Gastroesophageal sphincter (tissue), 3 donors: Measurements from ENCODE around the gene APOL6.

Experiments
- POLR2AphosphoS5 ChIP-seq: sonication (generic); formaldehyde crosslinking; IDR thresholded peaks from one replicate; pipeline ENCODE4 v1.6.1; 2017; ENCODE audit warnings: antibody characterized with exemption
- TF ChIP-seq, protein P1 (sequence below), 4 experiments: fragments of 200-600 bp in 2 of 4; fragments of 450-650 bp in 2 of 4; sonication (generic) in 1 of 4; IDR thresholded peaks; one replicate each; pipeline ENCODE4 v1.5.1; 2017 to 2019; ENCODE audit warnings: antibody characterized with exemption in 4 of 4, mild to moderate bottlenecking in 2 of 4, moderate library complexity in 2 of 4

DNA sequence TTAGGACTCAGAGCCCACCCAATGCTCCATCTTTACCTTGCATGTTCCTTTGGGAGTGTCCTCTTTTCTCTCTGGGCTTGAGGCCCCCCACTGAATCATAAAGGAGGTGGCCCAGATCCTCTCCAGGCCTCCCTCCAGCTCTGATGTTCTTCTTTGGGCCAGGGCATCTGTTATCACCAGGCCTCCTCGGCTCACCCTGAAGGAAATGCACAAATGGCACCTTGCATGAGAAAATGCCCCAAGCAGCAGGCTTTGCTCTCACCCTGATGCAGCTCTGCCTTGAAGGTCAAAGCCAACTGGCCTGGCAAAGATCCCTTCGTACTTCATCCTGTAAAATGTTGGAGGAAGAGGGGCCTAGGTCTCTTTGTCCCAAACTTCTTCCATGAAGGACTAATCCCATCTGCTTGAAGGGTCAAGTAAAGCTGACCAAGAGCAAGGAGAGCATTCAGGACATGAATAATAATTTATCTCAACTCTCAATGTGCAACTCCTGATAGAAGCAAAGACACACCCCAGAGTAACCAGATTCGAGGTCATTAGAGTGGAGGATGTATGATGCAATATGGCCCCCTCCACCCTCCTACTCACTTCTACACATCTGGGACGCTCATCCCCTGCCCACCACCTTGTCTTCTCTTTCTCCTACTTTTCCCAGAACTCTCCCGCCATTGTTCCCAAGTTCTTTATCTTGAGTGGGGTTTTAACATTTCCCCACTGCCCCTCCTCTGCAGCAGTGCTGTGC is 9.5 kb downstream of the APOL6 start:
- TF ChIP-seq, protein P1, sequence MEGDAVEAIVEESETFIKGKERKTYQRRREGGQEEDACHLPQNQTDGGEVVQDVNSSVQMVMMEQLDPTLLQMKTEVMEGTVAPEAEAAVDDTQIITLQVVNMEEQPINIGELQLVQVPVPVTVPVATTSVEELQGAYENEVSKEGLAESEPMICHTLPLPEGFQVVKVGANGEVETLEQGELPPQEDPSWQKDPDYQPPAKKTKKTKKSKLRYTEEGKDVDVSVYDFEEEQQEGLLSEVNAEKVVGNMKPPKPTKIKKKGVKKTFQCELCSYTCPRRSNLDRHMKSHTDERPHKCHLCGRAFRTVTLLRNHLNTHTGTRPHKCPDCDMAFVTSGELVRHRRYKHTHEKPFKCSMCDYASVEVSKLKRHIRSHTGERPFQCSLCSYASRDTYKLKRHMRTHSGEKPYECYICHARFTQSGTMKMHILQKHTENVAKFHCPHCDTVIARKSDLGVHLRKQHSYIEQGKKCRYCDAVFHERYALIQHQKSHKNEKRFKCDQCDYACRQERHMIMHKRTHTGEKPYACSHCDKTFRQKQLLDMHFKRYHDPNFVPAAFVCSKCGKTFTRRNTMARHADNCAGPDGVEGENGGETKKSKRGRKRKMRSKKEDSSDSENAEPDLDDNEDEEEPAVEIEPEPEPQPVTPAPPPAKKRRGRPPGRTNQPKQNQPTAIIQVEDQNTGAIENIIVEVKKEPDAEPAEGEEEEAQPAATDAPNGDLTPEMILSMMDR (IDR thresholded peaks at IDR 0.05): no peak
- no peak for TF ChIP-seq POLR2AphosphoS5
